CD4-positive, alpha-beta T cell treated with Interleukin-1 beta for 1 hour (primary cell): ENCODE data around the gene PSMB7.

Experiments used
- DNase-seq, 2 donors: peaks; one replicate each; pipeline ENCODE4 v3.0.0-alpha.2; 2020 to 2022

The PSMB7 gene

GRCh38 chr9:124355941-124356744 is 59.1 kb downstream of the PSMB7 start:
- no peak for DNase-seq

DNA sequence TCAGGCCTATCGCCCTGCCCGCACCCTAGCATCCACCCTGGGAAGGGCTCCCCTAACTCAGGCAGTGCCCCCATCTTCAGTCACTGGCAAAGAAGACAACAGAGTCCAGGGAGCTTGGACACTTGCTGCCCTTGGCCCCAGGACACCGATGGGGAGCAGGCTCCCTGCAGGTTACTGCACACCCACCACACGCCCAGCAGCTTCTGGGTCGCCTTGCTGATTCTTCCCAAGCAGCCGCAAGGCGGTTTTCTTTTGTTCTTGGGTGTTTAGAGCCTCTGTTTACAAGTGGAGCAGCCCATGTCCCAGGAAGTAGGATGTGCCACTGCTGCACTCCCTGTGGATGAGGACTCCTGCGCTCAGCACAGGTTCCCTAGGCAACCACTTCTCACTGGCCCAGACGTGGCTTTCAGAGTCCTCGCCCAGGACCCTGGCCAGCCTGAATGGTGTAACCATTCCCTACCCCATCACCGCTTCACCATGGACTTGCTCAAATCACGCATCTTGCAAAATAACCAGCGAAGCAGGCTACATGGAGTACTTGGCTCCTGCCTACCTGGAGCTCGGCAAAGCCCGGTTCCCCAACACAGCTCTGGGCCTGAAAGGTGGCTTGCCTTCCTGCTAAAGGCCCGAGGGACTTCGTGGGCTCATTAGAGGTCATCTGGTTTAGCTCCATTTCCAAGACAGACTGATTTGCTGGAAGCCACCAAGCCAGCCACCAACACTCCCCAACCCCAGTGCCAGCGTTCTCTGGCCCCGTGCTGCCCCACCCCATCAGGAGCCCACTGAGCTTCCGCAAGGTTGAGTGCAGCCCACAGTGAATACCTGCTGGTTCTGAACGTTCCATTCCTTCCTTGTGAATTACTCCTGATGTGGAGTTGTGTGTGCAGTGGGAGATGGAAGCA is 60.0 kb downstream of the PSMB7 start:
- DNase-seq = no peak

DNA sequence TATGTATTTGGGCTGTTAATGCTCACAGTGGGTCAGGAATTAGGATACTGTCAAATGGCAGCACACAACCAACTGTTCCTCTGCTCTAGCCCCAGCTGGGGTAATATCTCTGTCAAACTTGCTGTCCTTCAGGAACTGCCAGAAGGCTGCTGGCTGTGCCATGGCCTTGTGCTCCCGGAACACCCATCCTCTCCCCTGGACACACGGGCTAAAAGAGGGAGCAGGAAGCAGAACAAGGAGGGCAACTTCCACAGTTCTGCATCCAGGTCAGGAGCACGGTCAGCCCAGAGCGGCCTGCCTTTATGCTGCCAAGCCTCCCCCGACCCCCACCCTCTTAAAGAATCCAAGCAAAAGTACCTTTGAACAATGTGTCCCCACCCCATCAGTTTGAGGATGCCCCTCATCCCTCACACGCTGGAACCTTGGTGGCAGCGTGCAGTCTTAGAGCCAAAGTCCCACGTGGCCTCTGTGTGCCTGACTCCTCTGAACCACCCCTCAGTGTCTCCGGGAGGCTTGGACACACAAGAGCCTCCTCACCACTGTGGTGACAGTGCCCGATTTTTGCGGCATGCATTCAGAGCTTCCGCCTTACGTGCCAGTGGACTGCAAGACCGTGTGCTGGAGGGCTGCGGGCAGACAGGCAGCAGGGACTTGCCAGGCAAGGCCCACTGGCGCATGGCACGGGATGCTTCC is 60.8 kb downstream of the PSMB7 start:
- no peak for DNase-seq

GRCh38 chr9:124353811-124354274 is 61.4 kb downstream of the PSMB7 start:
- DNase-seq = no peak

GRCh38 chr9:124353166-124353768 is 62.0 kb downstream of the PSMB7 start:
- no peak for DNase-seq

DNA sequence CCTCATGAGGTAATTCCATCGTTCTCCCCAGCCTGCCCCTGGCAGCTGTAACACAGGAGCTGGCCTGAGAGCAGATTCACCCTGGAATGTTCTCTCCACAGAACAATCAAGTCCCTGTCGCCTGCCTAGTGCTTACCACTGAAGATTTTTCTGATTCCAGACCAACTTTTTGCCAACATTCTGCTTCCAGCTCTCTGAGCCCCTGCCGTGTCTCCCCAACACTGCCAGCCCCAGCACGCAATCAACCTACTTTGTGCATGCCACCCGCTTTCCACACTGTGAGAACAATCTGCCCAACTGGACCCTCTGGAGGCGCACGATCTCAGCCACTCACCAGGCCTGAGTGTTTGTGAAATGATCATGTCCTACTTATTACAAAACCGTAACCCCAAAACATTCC is 62.6 kb downstream of the PSMB7 start:
- DNase-seq = no peak

GRCh38 chr9:124351672-124352468 is 63.4 kb downstream of the PSMB7 start:
- DNase-seq = no peak

GRCh38 chr9:124350494-124351263 is 64.6 kb downstream of the PSMB7 start:
- no peak for DNase-seq

- DNase-seq = no peak
These were observed 65.4 kb downstream of the PSMB7 start for GRCh38 chr9:124349675-124350493.

GRCh38 chr9:124349267-124349666 is 66.0 kb downstream of the PSMB7 start:
- DNase-seq = no peak

- no peak for DNase-seq
These were observed 66.4 kb downstream of the PSMB7 start for GRCh38 chr9:124348831-124349230.

GRCh38 chr9:124348363-124348762 is 66.9 kb downstream of the PSMB7 start:
- no peak for DNase-seq

GRCh38 chr9:124347968-124348358 is 67.3 kb downstream of the PSMB7 start:
- no peak for DNase-seq

GRCh38 chr9:124347206-124347967 is 67.9 kb downstream of the PSMB7 start:
- no peak for DNase-seq

GRCh38 chr9:124346347-124347163 is 68.7 kb downstream of the PSMB7 start:
- DNase-seq = no peak

DNA sequence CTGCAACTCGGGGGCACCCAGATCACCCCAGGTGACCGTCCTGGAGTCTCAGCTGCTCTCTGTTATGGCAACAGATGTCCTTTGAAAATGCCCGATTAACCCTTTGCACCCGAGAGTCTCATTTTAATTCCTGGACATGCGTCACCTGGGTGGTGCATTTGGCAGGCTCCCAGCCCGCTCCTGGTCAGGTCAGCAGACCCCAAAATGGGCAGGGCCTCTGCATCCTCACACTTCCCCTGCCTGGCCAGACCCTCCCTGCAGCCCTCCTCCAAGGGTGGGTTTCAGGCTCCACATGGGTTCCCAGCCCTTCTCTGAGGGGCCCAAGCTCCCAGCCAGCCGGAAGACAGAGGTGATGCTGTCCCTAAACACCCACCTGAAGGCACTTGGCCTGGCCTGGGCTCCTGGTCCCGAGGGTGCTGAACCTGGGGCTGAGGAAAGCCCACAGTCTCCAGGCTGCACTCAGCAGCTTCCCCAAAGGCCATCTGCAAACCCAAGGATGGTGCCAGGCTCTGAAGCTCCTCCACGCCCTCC is 69.4 kb downstream of the PSMB7 start:
- no peak for DNase-seq

DNA sequence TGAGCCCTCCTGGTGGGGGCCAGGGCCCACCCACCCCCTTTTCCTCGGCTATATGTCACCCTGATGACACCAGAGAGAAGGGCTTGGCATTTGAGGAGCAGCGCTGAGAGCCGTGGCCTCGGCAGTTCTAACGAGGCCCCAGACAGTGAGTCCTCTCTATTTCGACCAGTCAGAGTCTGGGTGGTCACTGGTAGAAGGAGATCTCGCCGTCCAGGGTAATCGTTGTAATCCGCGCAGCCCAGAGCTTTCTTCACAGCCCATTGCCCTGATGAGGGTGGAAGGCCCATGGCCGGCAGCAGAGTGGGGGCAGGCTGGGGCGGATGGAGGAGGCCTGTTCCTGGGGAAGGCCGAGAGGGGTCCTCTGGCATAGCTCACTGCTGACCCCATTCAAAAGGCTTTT is 70.2 kb downstream of the PSMB7 start:
- no peak for DNase-seq
